MM.1S (cell line): ENCODE results near the gene ZBTB18.
"Not testable (repeated sequence)": the region's sequence is repeated elsewhere in the genome, so short reads cannot be mapped to it uniquely, and the experiment has no call there.

Experiments used
- DNase-seq: peaks from one replicate; pipeline ENCODE4 v3.0.0-alpha.2; 2015
- H2AFZ ChIP-seq: fragments of 300-600 bp; sonication (generic); 2 replicates; pipeline ENCODE4 v1.6.0; 2016; ENCODE audit warnings: antibody characterized with exemption, low read length
- H3F3A ChIP-seq: fragments of 300-600 bp; sonication (generic); 2 replicates; pipeline ENCODE4 v1.6.1; 2016; ENCODE audit warnings: mild to moderate bottlenecking, antibody characterized with exemption, low read length, moderate library complexity, mixed read lengths; ENCODE audit not compliant: insufficient read depth
- H3K27ac ChIP-seq: fragments of 300-600 bp; sonication (generic); 2 replicates; pipeline ENCODE4 v1.5.1; 2016; ENCODE audit warnings: mild to moderate bottlenecking, low read length
- H3K27me3 ChIP-seq: fragments of 300-600 bp; sonication (generic); replicated peaks from 2 replicates; pipeline ENCODE4 v1.6.0; 2016; ENCODE audit warnings: low read length; ENCODE audit not compliant: insufficient read depth
- H3K36me3 ChIP-seq: fragments of 300-600 bp; sonication (generic); replicated peaks from 2 replicates; pipeline ENCODE4 v1.6.1; 2016; ENCODE audit warnings: mild to moderate bottlenecking, low read length, mixed read lengths; ENCODE audit not compliant: insufficient read depth
- H3K4me1 ChIP-seq: fragments of 300-600 bp; sonication (generic); 2 replicates; pipeline ENCODE4 v1.6.1; 2016; ENCODE audit warnings: low read length, mixed read lengths
- H3K4me2 ChIP-seq: fragments of 300-600 bp; sonication (generic); 2 replicates; pipeline ENCODE4 v1.6.0; 2016; ENCODE audit warnings: low read depth, low read length
- H3K4me3 ChIP-seq: fragments of 300-600 bp; sonication (generic); 2 replicates; pipeline ENCODE4 v1.5.1; 2016; ENCODE audit warnings: low read length, mixed read lengths
- H3K79me2 ChIP-seq: fragments of 300-600 bp; sonication (generic); 2 replicates; pipeline ENCODE4 v1.6.1; 2016; ENCODE audit warnings: mixed run types, low read length, mixed read lengths
- H3K9ac ChIP-seq: fragments of 300-600 bp; sonication (generic); 2 replicates; pipeline ENCODE4 v1.6.1; 2016; ENCODE audit warnings: low read length, mixed read lengths
- H3K9me2 ChIP-seq: fragments of 300-600 bp; sonication (generic); replicated peaks from 2 replicates; pipeline ENCODE4 v1.6.1; 2016; ENCODE audit warnings: mild to moderate bottlenecking, low read length, mixed read lengths; ENCODE audit not compliant: insufficient read depth
- H3K9me3 ChIP-seq: fragments of 300-600 bp; sonication (generic); replicated peaks from 2 replicates; pipeline ENCODE4 v1.6.1; 2016; ENCODE audit warnings: mild to moderate bottlenecking, low read length, mixed read lengths; ENCODE audit not compliant: insufficient read depth
- H4K20me1 ChIP-seq: fragments of 300-600 bp; sonication (generic); 2 replicates; pipeline ENCODE4 v1.6.1; 2016; ENCODE audit warnings: mild to moderate bottlenecking, low read length, moderate library complexity, mixed read lengths; ENCODE audit not compliant: insufficient read depth
- CTCF ChIP-seq: fragments of 300-600 bp; sonication (generic); IDR thresholded peaks from 2 replicates; pipeline ENCODE4 v1.5.1; 2016; ENCODE audit warnings: antibody characterized with exemption, low read length, mixed read lengths
- EZH2 ChIP-seq: fragments of 300-600 bp; sonication (generic); optimal IDR thresholded peaks from 2 replicates; pipeline ENCODE3; 2017; ENCODE audit warnings: low read depth, mild to moderate bottlenecking, antibody characterized with exemption, low read length, mixed read lengths
- EZH2phosphoT487 ChIP-seq: fragments of 300-600 bp; sonication (generic); IDR thresholded peaks from 2 replicates; pipeline ENCODE4 v1.6.1; 2018; ENCODE audit warnings: antibody characterized with exemption, low read length

ZBTB18 gene

GRCh38 chr1:244012202-244012601 is 38.9 kb upstream of the ZBTB18 start:
- Histone ChIP-seq H2AFZ (no peak overlapping the region), H3K9me3 (no peaks in the 10 kb centered on the region), H3K9me2 (no peaks in the 10 kb centered on the region), H3K4me1 (no peaks in the 10 kb centered on the region), H3K27me3 (no peaks in the 10 kb centered on the region), H3K79me2 (no peaks in the 10 kb centered on the region), H4K20me1 (no peaks in the 10 kb centered on the region), H3K27ac (no peak overlapping the region), H3K4me3 (no peak overlapping the region), H3F3A (no peaks in the 10 kb centered on the region), H3K9ac (no peak overlapping the region), H3K36me3 (no peaks in the 10 kb centered on the region), H3K4me2 (no peak overlapping the region)
- no peak for DNase-seq
- TF ChIP-seq CTCF (no peak), EZH2phosphoT487 (no peak), EZH2 (no peak)

- Histone ChIP-seq H3K4me2 (no peak overlapping the region), H3K27me3 (no peaks in the 10 kb centered on the region), H3K4me1 (no peaks in the 10 kb centered on the region), H3K36me3 (no peaks in the 10 kb centered on the region), H3K79me2 (no peaks in the 10 kb centered on the region), H3K9ac (no peak overlapping the region), H2AFZ (no peak overlapping the region), H3K27ac (no peak overlapping the region), H3K9me2 (no peaks in the 10 kb centered on the region), H3K4me3 (no peak overlapping the region), H3F3A (no peaks in the 10 kb centered on the region), H3K9me3 (no peaks in the 10 kb centered on the region), H4K20me1 (no peaks in the 10 kb centered on the region)
- TF ChIP-seq EZH2phosphoT487 (no peak), CTCF (no peak), EZH2 (no peak)
- DNase-seq: no peak
These were observed 38.0 kb upstream of the ZBTB18 start for GRCh38 chr1:244013100-244013499.

- H3K4me2 ChIP-seq, H3K79me2 ChIP-seq, H4K20me1 ChIP-seq, H3K9ac ChIP-seq, H3K27me3 ChIP-seq, H3K27ac ChIP-seq, H3K9me2 ChIP-seq, H3F3A ChIP-seq, H2AFZ ChIP-seq, H3K36me3 ChIP-seq, DNase-seq, H3K4me3 ChIP-seq, H3K4me1 ChIP-seq, H3K9me3 ChIP-seq: not testable (repeated sequence)
These were observed 36.2 kb upstream of the ZBTB18 start for GRCh38 chr1:244014862-244015261.

- Histone ChIP-seq H3K27me3 (no peaks in the 10 kb centered on the region), H3K4me1 (no peaks in the 10 kb centered on the region), H3K36me3 (no peaks in the 10 kb centered on the region), H4K20me1 (no peaks in the 10 kb centered on the region), H2AFZ (no peak overlapping the region), H3K79me2 (no peaks in the 10 kb centered on the region), H3K4me3 (no peak overlapping the region), H3K9ac (no peak overlapping the region), H3F3A (no peaks in the 10 kb centered on the region), H3K4me2 (no peak overlapping the region), H3K9me2 (no peaks in the 10 kb centered on the region), H3K27ac (no peak overlapping the region), H3K9me3 (no peaks in the 10 kb centered on the region)
- DNase-seq: no peak
- TF ChIP-seq CTCF: no peak
- TF ChIP-seq EZH2: no peak
- TF ChIP-seq EZH2phosphoT487: no peak
These were observed 31.0 kb upstream of the ZBTB18 start for GRCh38 chr1:244019982-244020485.
